Measurements from ENCODE around the gene ZFYVE28. TPM values are rescaled to one million over a fixed set of nuclear protein-coding genes. Genes with fewer than 3 reads are reported as not detected.

ZFYVE28 gene
- total RNA-seq, 1 donor from 2014 or later = 0.44 TPM

- Mint-ChIP-seq H3K36me3 (ENCODE audit: low read depth, unreplicated experiment) (peaks cover 2% of the 10 kb centered on the region), H3K4me1 (ENCODE audit: unreplicated experiment) (no peaks in the 10 kb centered on the region), H3K9me3 (ENCODE audit: unreplicated experiment) (no peaks in the 10 kb centered on the region), H3K27me3 (ENCODE audit: unreplicated experiment) (peaks cover 10% of the 10 kb centered on the region), H3K27ac (ENCODE audit: unreplicated experiment) (no peak overlapping the region), H3K4me3 (ENCODE audit: unreplicated experiment) (no peak overlapping the region)
- DNase-seq (ENCODE audit: low spot score) = no peak
- no peak for TF ChIP-seq CTCF (IDR thresholded peaks at IDR 0.05; ENCODE audit: unreplicated experiment)
Observed at GRCh38 chr4:2264481-2265041, 153.9 kb downstream of the ZFYVE28 start.

- no peaks in the 10 kb centered on the region for H3K9me3 Mint-ChIP-seq (ENCODE audit: unreplicated experiment)
- H3K36me3 Mint-ChIP-seq (ENCODE audit: low read depth, unreplicated experiment) = no peaks in the 10 kb centered on the region
- DNase-seq (ENCODE audit: low spot score) = no peak
- H3K27ac Mint-ChIP-seq (ENCODE audit: unreplicated experiment) = no peak overlapping the region
- peaks cover 7% of the 10 kb centered on the region for H3K27me3 Mint-ChIP-seq (ENCODE audit: unreplicated experiment)
- H3K4me3 Mint-ChIP-seq (ENCODE audit: unreplicated experiment) = no peak overlapping the region
- no peaks in the 10 kb centered on the region for H3K4me1 Mint-ChIP-seq (ENCODE audit: unreplicated experiment)
- TF ChIP-seq CTCF (IDR thresholded peaks at IDR 0.05; ENCODE audit: unreplicated experiment) = no peak
Observed at GRCh38 chr4:2263926-2264321, 154.5 kb downstream of the ZFYVE28 start.

GRCh38 chr4:2262944-2263250, 155.5 kb downstream of the ZFYVE28 start:
- Mint-ChIP-seq H3K4me3 (ENCODE audit: unreplicated experiment) (no peak overlapping the region), H3K27ac (ENCODE audit: unreplicated experiment) (no peak overlapping the region), H3K27me3 (ENCODE audit: unreplicated experiment) (peaks cover 7% of the 10 kb centered on the region), H3K9me3 (ENCODE audit: unreplicated experiment) (no peaks in the 10 kb centered on the region), H3K36me3 (ENCODE audit: low read depth, unreplicated experiment) (no peaks in the 10 kb centered on the region), H3K4me1 (ENCODE audit: unreplicated experiment) (no peaks in the 10 kb centered on the region)
- no peak for TF ChIP-seq CTCF (IDR thresholded peaks at IDR 0.05; ENCODE audit: unreplicated experiment)
- DNase-seq (ENCODE audit: low spot score) = no peak

- Mint-ChIP-seq H3K4me3 (ENCODE audit: unreplicated experiment) (no peak overlapping the region), H3K27ac (ENCODE audit: unreplicated experiment) (no peak overlapping the region), H3K27me3 (ENCODE audit: unreplicated experiment) (peaks cover 7% of the 10 kb centered on the region), H3K9me3 (ENCODE audit: unreplicated experiment) (no peaks in the 10 kb centered on the region), H3K36me3 (ENCODE audit: low read depth, unreplicated experiment) (peaks cover 3% of the 10 kb centered on the region), H3K4me1 (ENCODE audit: unreplicated experiment) (no peaks in the 10 kb centered on the region)
- no peak for TF ChIP-seq CTCF (IDR thresholded peaks at IDR 0.05; ENCODE audit: unreplicated experiment)
- peak; percentile 98 for DNase-seq (ENCODE audit: low spot score)
Observed at GRCh38 chr4:2262145-2262943, 156.1 kb downstream of the ZFYVE28 start.

GRCh38 chr4:2261853-2262144, 156.6 kb downstream of the ZFYVE28 start, which contains the start of gene MXD4:
MXD4 (minus strand) TSS chr4:2262109; CDS start chr4:2261980, 129 bp downstream.
- Mint-ChIP-seq H3K4me3 (ENCODE audit: unreplicated experiment) (peak within 1 kb of the TSS; percentile 69), H3K9me3 (ENCODE audit: unreplicated experiment) (no peaks in the 10 kb centered on the region), H3K27me3 (ENCODE audit: unreplicated experiment) (peaks cover 7% of the 10 kb centered on the region), H3K27ac (ENCODE audit: unreplicated experiment) (no peak within 1 kb of the TSS), H3K36me3 (ENCODE audit: low read depth, unreplicated experiment) (peaks cover 6% of the 10 kb centered on the region), H3K4me1 (ENCODE audit: unreplicated experiment) (peaks cover 5% of the 10 kb centered on the region)
- DNase-seq (ENCODE audit: low spot score) = no peak
- no peak for TF ChIP-seq CTCF (IDR thresholded peaks at IDR 0.05; ENCODE audit: unreplicated experiment)

Data from endothelial cell (in vitro differentiated cells).